Spinal cord (tissue), 10 donors: ENCODE data around the gene CD9. TPM values are rescaled to one million over a fixed set of nuclear protein-coding genes. Genes with fewer than 3 reads are reported as not detected.

ENCODE experiments used
- DNase-seq, 6 donors: peaks; one replicate each; pipeline versions ENCODE4 v3.0.0 to v3.0.0-alpha.2; 2013 to 2015; ENCODE audit warnings: low spot score in 6 of 6, low read depth in 4 of 6
- H3K27ac ChIP-seq: one replicate; pipeline ENCODE4 v1.5.1; 2013; ENCODE audit warnings: low read depth, low read length, control low read depth
- H3K27me3 ChIP-seq: one replicate; pipeline ENCODE4 v1.6.1; 2013; ENCODE audit warnings: low read length; ENCODE audit not compliant: control insufficient read depth, insufficient read depth
- H3K36me3 ChIP-seq: one replicate; pipeline ENCODE4 v1.6.1; 2013; ENCODE audit warnings: low read length; ENCODE audit not compliant: control insufficient read depth, insufficient read depth
- H3K4me1 ChIP-seq: one replicate; pipeline ENCODE4 v1.6.1; 2013; ENCODE audit warnings: low read length; ENCODE audit not compliant: control insufficient read depth, insufficient read depth
- H3K4me3 ChIP-seq: one replicate; pipeline ENCODE4 v1.5.1; 2013; ENCODE audit warnings: low read depth, low read length, control low read depth
- H3K9me3 ChIP-seq: one replicate; pipeline ENCODE4 v1.6.1; 2013; ENCODE audit warnings: low read length; ENCODE audit not compliant: control insufficient read depth, insufficient read depth
- WGBS: methylation state at CpG from one replicate; pipeline ENCODE4 v1.1.5; 2013; ENCODE audit warnings: missing lambda C conversion rate; ENCODE audit not compliant: insufficient coverage; 5-methylcytosine and 5-hydroxymethylcytosine counted together
- polyA plus RNA-seq, 2 donors: library from polyadenylated mRNA; unstranded; fragments of 120-200 nt; gene quantifications; one replicate each; pipeline ENCODE4 v1.2.1, GENCODE V29; 2013; ENCODE audit not compliant: insufficient read length in 2 of 2
- total RNA-seq, 2 donors: library from RNA; depleted of rRNA in 1 of 2; stranded (reverse); fragments of 120-200 nt in 1 of 2; fragments of >200 nt in 1 of 2; gene quantifications; one replicate each; pipeline versions ENCODE4 v1.2.3 to v1.2.4, GENCODE V29; 2013 to 2014
- donor health status: healthy.

CD9 gene
- total and polyA plus RNA-seq, 4 donors, result 106 to 275 (median 133) TPM

DNA sequence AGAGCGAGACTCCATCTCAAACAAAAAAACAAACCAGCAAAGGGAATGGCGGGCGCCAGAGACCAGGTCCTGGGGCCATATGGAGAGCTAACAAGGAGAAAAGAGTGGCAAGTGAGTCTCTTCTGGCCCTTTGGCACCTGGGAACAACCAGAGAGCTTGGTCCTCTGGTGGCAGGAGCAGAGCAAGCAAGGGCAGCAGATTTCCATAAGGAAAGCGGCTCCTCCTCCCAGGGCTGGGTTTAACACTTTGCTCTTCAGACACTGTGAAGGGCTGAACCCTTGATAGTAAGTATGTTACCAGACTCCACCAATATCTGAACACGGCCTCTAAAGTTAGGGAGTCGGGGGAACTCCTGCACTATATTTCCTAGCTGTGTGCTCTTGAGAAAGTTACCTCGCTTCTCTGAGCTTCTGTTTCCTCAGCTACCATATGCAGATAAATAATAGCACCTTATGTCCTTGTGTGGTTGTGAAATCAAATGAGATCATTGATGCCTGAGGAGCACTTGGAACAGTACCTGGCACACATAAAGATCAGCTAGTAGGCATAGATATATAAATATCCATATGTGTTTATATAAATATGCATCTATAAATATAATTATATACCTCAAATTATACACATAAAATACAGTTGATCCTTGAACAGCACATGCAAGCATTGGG is 76.9 kb downstream of the CD9 start:
- H3K27ac ChIP-seq, result no peak overlapping the region
- 94% methylated on average over 2 of the region's 7 CpGs for WGBS
- no peak overlapping the region for H3K4me3 ChIP-seq
- peaks cover 17% of the 10 kb centered on the region for H3K27me3 ChIP-seq
- no peaks in the 10 kb centered on the region for H3K9me3 ChIP-seq
- no peak for DNase-seq
- H3K36me3 ChIP-seq, result no peaks in the 10 kb centered on the region
- H3K4me1 ChIP-seq, result peaks cover 32% of the 10 kb centered on the region

DNA sequence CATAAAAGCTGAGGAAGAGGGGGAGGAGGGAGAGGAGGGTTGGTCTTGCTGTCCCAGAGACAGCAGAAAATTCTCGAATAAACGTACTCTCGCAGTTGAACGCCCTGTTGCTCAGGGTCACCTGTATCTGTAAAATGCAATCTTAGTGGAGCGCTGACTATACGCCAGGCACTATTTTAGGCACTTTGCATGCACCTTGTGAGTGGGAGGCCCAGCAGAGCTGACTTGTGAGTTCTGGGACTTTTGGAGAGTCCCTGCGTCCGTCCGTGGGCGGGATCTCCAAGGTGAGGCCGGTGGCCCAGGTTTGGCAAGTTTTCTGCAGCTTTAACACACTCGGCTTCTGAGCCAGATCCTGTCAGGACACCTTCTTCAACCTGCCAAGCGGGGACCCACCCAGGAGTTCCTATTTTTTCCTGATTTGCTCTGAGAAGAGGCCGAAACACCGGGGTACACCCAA is 77.8 kb downstream of the CD9 start:
- DNase-seq, result no peak
- no peak overlapping the region for H3K27ac ChIP-seq
- WGBS, result 75% methylated on average over 15 of the region's 15 CpGs

DNA sequence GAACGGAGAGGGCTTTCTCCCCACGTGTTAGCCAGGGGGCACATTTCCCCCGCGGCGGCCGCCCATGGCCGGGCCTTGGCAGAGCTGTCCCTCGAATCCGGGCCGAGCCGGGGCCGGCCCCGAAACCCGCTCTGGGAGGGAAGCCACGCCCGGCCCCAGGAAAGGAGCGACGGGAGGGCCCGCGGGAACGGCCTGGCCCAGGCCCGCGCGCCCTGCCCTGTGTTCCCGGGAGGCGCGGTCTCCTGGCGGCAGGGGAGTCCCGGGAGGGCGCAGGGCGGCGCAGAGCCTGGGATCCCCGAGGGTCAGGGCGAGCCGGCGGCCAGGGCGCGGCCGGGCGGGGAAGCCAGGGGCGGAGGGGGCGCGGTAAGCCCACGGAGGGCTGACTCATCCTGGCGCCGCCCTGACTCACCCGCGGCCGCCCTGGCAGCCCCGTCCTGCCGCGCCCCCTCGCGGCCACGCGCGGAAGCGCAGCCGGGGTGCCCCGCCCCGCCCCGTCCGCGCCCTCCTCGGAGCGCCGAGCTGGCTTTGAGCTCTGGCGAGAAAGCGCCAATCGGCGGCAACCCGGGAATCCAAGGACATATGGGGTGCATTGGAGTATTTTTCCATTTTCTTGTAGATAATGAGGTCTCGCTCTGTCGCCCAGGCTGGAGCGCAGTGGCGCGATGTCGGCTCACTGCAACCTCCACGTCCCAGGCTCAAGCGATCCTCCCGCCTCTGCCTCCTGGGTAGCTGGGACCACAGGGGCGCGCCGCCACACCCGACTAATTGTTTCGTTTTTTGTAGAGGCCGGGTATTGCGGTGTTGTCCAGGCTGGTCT is 78.4 kb downstream of the CD9 start:
- no peaks in the 10 kb centered on the region for H3K9me3 ChIP-seq
- H3K27me3 ChIP-seq, result peaks cover 17% of the 10 kb centered on the region
- WGBS, result 9% methylated on average over 83 of the region's 88 CpGs
- peak in 5 of 6 donors; percentile 46 to 88 (median 56) for DNase-seq
- H3K36me3 ChIP-seq, result no peaks in the 10 kb centered on the region
- H3K4me1 ChIP-seq, result peaks cover 23% of the 10 kb centered on the region
- H3K4me3 ChIP-seq, result peak overlapping the region; percentile 32
- H3K27ac ChIP-seq, result no peak overlapping the region

More for the DNA sequence above, 77.8 kb downstream of the CD9 start:
- Histone ChIP-seq H3K9me3 (no peaks in the 10 kb centered on the region), H3K4me3 (no peak overlapping the region), H3K36me3 (no peaks in the 10 kb centered on the region), H3K27me3 (peaks cover 17% of the 10 kb centered on the region), H3K4me1 (peaks cover 29% of the 10 kb centered on the region)

DNA sequence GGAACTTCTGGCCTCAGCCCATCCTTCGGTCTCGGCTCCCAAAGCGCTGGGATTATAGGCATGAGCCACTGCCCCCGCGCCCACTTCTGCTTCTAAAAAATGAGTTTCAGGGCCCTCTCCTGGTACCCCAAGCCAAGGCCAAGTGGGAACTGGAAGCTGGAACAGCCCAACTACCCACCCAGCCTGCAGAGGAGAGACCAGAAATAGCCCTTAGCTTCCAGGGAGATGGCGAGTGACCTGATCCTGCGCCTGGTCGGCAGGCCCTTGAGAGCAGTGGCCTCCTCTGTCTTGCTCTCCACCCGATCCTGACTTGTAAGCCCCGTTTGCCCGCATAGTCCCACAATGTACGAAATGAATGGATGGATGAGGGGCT is 79.0 kb downstream of the CD9 start:
- no peak overlapping the region for H3K4me3 ChIP-seq
- peaks cover 17% of the 10 kb centered on the region for H3K27me3 ChIP-seq
- no peak overlapping the region for H3K27ac ChIP-seq
- H3K9me3 ChIP-seq, result no peaks in the 10 kb centered on the region
- H3K4me1 ChIP-seq, result peaks cover 17% of the 10 kb centered on the region
- no peak for DNase-seq
- WGBS, result 93% methylated on average over 10 of the region's 12 CpGs
- H3K36me3 ChIP-seq, result no peaks in the 10 kb centered on the region

DNA sequence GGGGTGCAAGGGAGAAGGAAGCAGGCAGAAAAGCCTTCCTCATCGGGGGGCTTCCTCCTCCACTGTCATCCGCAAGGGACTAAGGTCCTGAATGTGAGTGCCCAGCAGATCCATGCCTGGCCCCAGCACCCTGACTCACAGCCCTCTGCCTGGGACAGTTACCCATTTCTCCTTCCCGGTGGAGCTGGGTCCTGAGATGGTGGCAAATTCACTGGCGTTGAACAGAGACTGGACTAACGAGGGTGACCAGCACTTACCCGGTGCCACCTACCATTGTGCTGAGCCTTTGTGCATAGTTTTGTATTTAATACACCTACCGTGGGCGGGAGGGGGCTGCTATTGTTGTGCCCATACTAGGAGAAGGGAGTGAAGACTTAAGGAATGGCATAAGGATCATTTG is 79.4 kb downstream of the CD9 start:
- DNase-seq, result no peak
- Histone ChIP-seq H3K4me1 (peaks cover 13% of the 10 kb centered on the region), H3K4me3 (no peak overlapping the region), H3K27ac (no peak overlapping the region), H3K36me3 (no peaks in the 10 kb centered on the region), H3K27me3 (peaks cover 17% of the 10 kb centered on the region), H3K9me3 (no peaks in the 10 kb centered on the region)
- 94% methylated on average over 5 of the region's 8 CpGs for WGBS

DNA sequence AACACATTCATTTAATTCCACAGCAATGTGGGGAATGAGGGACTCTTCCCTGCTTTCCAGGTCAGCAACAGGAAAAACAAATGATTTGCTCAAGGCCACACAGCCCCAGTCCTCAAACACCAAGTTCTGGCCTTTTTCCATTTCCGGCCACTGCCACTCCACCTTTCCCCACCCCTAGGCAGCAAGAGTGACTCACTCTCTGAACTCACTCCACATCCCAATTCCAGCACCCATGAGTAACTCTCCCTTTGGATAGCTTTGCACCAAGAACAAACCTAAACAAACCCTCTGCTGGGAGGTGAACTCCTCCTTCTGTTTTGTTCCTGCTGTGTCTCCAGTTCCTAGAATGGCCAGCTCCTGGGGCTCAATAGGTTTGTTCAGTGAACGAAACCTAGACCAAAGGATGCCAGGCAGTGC is 79.9 kb downstream of the CD9 start:
- DNase-seq, result no peak

DNA sequence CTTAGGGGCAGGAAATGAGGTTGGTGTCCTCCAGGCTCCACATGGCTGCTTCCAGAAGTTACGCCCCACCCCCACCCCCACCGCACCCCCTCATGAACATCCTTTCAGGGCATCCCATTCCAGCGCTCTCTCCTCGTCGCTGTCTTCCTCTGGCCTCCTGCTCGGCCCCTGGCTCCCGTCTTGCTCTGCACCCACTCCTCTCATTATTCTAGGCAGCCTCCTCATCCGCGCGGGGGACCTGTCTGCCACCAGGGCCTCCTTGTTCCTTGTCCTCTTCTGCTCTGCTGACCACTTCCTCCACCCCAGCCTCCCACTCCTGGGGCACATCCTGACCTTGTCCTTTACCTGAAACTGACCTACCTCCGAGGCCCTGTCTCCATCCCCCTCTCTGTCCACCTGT is 80.5 kb downstream of the CD9 start:
- H3K27me3 ChIP-seq, result peaks cover 17% of the 10 kb centered on the region
- no peaks in the 10 kb centered on the region for H3K36me3 ChIP-seq
- H3K4me3 ChIP-seq, result no peak overlapping the region
- H3K27ac ChIP-seq, result no peak overlapping the region
- H3K9me3 ChIP-seq, result no peaks in the 10 kb centered on the region
- WGBS, result 77% methylated on average over 9 of the region's 11 CpGs
- H3K4me1 ChIP-seq, result peaks cover 11% of the 10 kb centered on the region
- no peak for DNase-seq

More for the DNA sequence above, 79.9 kb downstream of the CD9 start:
- Histone ChIP-seq H3K4me1 (peaks cover 11% of the 10 kb centered on the region), H3K4me3 (no peak overlapping the region), H3K9me3 (no peaks in the 10 kb centered on the region), H3K27me3 (peaks cover 17% of the 10 kb centered on the region), H3K36me3 (no peaks in the 10 kb centered on the region), H3K27ac (no peak overlapping the region)
- 97% methylated on average over 2 of the region's 2 CpGs for WGBS

DNA sequence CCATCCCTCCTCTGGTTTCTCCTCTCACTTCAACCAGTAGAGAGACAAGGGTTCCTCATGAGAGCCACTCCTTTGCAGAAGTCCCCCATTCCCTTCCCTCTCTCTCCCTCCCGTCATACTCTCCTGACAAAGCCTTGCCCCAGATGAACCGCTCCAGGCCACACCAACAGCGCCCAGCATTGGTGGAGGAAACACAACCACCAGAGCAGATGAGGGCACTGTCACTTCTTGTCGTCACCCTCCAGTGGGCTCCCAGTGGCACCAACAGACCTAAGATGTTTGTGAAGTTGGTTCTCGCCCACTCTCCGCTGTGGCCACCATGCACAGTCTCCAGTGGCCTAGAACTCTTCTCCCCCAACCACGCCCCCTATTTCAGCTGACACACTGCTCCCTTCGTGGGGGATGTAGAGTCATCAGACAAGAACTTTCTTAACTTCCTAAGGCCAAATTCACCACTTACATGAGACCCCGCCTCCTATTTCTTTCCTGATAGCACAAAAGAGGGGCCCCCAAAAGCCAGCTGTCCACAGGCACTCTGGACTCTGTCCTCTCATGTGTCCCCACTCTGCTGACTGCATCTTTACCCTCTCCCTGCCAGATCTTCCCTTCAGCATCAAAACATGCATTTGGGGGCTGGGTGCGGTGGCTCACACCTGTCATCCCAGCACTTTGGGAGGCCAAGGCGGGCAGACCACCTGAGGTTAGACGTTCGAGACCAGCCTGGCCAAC is 81.0 kb downstream of the CD9 start:
- Histone ChIP-seq H3K4me1 (peaks cover 11% of the 10 kb centered on the region), H3K27ac (no peak overlapping the region), H3K27me3 (peaks cover 17% of the 10 kb centered on the region)

DNA sequence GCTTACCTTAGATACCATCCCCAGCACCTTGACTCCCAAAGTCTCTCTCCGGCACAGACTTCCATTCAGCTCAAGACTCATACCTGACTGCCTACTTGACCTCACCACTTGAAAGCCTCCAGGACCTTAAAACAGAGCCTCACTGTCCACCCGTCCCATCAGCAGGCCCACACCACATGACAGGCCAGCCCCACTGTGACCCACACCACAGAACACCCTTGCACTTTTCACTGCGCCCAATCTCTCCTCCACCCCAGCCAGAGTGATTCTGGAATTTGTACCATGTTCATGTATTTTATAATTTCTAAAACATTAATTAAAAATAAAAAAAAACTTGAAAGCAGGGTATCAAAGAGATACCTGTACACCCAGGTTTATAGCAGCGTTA is 82.2 kb downstream of the CD9 start:
- Histone ChIP-seq H3K4me3 (no peak overlapping the region), H3K9me3 (no peaks in the 10 kb centered on the region), H3K27ac (no peak overlapping the region), H3K4me1 (peaks cover 13% of the 10 kb centered on the region), H3K27me3 (peaks cover 17% of the 10 kb centered on the region), H3K36me3 (no peaks in the 10 kb centered on the region)
- WGBS, result 88% methylated on average over 3 of the region's 4 CpGs
- DNase-seq, result no peak

More for the DNA sequence above, 81.0 kb downstream of the CD9 start:
- Histone ChIP-seq H3K4me3 (no peak overlapping the region), H3K9me3 (no peaks in the 10 kb centered on the region), H3K36me3 (no peaks in the 10 kb centered on the region)
- DNase-seq, result no peak
- 94% methylated on average over 12 of the region's 13 CpGs for WGBS
